HEK293T (cell line): ENCODE data around the gene FTCDNL1.

ENCODE experiments used
- BHLHE40 ChIP-seq: fragments of 450-650 bp; IDR thresholded peaks from 2 replicates; pipeline ENCODE4 v1.6.1; 2016; ENCODE audit warnings: mild to moderate bottlenecking, moderate library complexity, borderline replicate concordance
- FOXK2 ChIP-seq: fragments of 450-650 bp; IDR thresholded peaks from 2 replicates; pipeline ENCODE4 v1.6.1; 2016; ENCODE audit warnings: mild to moderate bottlenecking
- SP1 ChIP-seq: fragments of 450-650 bp; IDR thresholded peaks from 2 replicates; pipeline ENCODE4 v1.6.1; 2017
- SUZ12 ChIP-seq: fragments of 450-650 bp; IDR thresholded peaks from 2 replicates; pipeline ENCODE4 v1.6.1; 2016; ENCODE audit warnings: mild to moderate bottlenecking
- TARDBP ChIP-seq: fragments of 450-650 bp; IDR thresholded peaks from 2 replicates; pipeline ENCODE4 v1.6.1; 2016
- ZNF384 ChIP-seq: fragments of 450-650 bp; IDR thresholded peaks from 2 replicates; pipeline ENCODE4 v1.6.1; 2016
- TF ChIP-seq, protein P1 (sequence below): fragments of 450-650 bp; IDR thresholded peaks from 2 replicates; pipeline ENCODE4 v1.6.1; 2016

DNA sequence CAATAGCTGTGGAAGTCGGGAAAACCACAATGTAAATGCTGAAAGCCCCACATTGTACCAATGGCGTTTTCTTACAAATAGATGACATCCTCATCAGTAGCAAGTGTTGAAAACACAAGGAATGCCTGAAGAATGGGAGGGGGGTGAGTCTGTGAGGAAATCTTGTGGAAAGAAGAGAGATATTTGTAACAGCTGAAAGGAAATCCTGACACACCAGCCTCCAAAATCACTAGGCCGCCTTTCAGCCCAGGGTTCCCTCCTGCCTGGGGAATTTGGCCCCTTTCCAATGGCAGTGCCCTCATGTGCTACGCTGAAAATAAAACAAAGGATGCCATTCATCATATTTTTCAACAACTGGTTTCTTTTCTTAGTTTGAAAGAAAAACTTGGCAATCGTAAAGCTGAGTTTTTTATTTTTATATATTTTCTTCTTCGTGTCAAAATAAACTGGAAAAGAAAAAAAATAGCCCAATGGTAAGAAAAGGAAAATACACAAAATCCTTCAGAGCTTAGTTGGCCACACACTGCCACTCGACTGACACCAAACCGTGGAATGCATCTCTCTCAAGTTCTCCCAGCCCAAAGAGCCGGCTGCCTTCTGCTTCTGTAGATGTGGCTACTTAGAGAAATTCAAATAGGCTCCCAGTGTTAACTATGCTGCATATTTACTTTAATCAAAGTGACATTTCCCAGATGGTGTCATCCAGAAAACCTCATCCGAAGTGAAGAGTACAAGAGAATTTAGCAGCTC is 52.0 kb downstream of the FTCDNL1 start:
- TF ChIP-seq BHLHE40 (no peak), FOXK2 (no peak), SP1 (no peak), TARDBP (no peak), SUZ12 (no peak), ZNF384 (no peak)
- TF ChIP-seq, protein P1, sequence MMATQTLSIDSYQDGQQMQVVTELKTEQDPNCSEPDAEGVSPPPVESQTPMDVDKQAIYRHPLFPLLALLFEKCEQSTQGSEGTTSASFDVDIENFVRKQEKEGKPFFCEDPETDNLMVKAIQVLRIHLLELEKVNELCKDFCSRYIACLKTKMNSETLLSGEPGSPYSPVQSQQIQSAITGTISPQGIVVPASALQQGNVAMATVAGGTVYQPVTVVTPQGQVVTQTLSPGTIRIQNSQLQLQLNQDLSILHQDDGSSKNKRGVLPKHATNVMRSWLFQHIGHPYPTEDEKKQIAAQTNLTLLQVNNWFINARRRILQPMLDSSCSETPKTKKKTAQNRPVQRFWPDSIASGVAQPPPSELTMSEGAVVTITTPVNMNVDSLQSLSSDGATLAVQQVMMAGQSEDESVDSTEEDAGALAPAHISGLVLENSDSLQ = no peak
